A549 treated with DMSO at 1 μM for 4 hours (cell line): ENCODE measurements around the gene TBX22. TPM values are rescaled to one million over a fixed set of nuclear protein-coding genes. Genes with fewer than 3 reads are reported as not detected.

Source experiments
- total RNA-seq: library from RNA; stranded (reverse); fragments of 200-300 nt; extraction: Qiagen RNA extraction; gene quantifications from 5 replicates; pipeline ENCODE4 v1.2.3, GENCODE V29; 2022; ENCODE audit warnings: low read depth

TBX22 gene
- total RNA-seq: not detected in 5 replicates

GRCh38 chrX:80014141-80014940 is at the start of gene TBX22:
TBX22 (plus strand) TSS chrX:80014753; CDS start chrX:80022270, 7,517 bp downstream.

